Measurements from ENCODE around the gene CLEC14A.

CLEC14A gene

DNA sequence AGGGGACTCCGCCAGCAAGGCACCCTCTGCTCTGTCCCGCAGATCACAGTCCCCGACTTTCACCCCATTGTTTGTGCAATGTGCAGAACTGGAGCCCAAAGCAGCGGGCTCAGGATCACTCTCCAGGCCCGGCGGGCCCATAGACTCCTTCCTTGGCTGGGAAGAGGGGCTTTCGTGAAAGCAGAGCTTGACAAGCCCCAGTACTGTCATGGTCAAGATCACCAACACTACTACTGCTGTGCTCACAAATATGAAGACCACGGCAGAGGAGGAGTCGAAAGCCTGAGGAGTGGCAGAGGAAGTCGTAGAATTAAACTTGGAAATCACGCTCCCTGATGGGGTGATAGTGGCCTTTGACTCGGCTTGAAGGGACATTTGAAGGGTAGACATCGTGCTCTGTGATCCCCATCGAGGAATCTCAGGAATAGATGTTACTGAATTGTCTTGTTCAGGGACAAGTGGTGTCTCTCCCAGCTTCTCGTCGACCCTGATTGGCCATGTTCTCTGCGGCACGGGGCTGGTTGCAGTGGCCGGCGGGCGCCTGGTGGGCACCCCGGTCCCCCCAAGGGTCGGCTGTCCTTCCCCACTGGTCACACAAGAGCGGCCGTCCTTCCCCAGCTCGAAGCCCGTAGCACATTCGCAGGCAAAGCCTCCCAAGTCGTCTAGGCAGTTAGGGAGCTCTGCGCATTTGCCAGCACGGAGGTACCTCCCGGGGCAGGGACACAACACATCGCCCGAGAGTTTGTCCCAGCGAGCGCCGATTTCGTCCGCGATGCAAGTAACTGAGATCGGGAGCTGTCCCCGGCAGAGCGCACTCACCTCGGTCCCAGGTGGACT is 1.1 kb downstream of the CLEC14A start:
- Histone ChIP-seq H3K27ac (no peak overlapping the region), H3K4me3 (ENCODE audit: low read depth, low read length) (peak overlapping the region; percentile 37), H3K27me3 (replicated peaks) (peaks cover 4% of the 10 kb centered on the region), H3K36me3 (replicated peaks) (no peaks in the 10 kb centered on the region)
- DNase-seq: no peak
- in situ Hi-C loops (cut with HindIII; ENCODE audit: low pct_ligation_motif_present, low sequenced_read_pairs): no loop called here
- TF ChIP-seq, protein P1, sequence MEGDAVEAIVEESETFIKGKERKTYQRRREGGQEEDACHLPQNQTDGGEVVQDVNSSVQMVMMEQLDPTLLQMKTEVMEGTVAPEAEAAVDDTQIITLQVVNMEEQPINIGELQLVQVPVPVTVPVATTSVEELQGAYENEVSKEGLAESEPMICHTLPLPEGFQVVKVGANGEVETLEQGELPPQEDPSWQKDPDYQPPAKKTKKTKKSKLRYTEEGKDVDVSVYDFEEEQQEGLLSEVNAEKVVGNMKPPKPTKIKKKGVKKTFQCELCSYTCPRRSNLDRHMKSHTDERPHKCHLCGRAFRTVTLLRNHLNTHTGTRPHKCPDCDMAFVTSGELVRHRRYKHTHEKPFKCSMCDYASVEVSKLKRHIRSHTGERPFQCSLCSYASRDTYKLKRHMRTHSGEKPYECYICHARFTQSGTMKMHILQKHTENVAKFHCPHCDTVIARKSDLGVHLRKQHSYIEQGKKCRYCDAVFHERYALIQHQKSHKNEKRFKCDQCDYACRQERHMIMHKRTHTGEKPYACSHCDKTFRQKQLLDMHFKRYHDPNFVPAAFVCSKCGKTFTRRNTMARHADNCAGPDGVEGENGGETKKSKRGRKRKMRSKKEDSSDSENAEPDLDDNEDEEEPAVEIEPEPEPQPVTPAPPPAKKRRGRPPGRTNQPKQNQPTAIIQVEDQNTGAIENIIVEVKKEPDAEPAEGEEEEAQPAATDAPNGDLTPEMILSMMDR (IDR thresholded peaks at IDR 0.05; ENCODE audit: low read depth, low read length, missing control alignments): no peak

DNA sequence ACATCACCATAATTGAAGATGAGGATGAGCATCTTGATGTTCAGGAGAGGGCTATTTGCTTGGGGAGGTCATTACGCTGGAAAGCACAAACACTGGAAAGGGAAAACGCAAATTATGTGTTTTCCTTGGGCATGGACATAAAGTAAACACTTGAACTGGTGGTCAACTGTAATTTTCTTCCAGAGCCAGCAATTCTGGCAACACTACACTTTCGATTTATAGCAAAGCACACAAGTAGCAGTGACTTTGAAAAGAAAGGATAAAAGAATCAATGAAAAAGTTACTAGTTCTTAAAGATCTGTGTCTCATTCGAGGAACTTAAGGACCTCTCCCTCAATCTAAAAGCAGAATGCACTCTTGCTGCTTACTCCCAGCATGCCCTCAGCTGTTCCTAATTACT is 2.2 kb downstream of the CLEC14A start:
- TF ChIP-seq, protein P1 (IDR thresholded peaks at IDR 0.05; ENCODE audit: low read depth, low read length, missing control alignments): no peak
- in situ Hi-C loops (cut with HindIII; ENCODE audit: low pct_ligation_motif_present, low sequenced_read_pairs): no loop called here
- Histone ChIP-seq H3K27me3 (replicated peaks) (peaks cover 4% of the 10 kb centered on the region), H3K27ac (no peak overlapping the region), H3K4me3 (ENCODE audit: low read depth, low read length) (no peak overlapping the region), H3K36me3 (replicated peaks) (no peaks in the 10 kb centered on the region)
- DNase-seq: no peak

GRCh38 chr14:38252066-38252710 is 3.7 kb downstream of the CLEC14A start:
- no peak overlapping the region for H3K27ac ChIP-seq
- in situ Hi-C loops (cut with HindIII; ENCODE audit: low pct_ligation_motif_present, low sequenced_read_pairs): no loop called here
- H3K27me3 ChIP-seq (replicated peaks): peaks cover 4% of the 10 kb centered on the region
- no peak overlapping the region for H3K4me3 ChIP-seq (ENCODE audit: low read depth, low read length)
- TF ChIP-seq, protein P1 (IDR thresholded peaks at IDR 0.05; ENCODE audit: low read depth, low read length, missing control alignments): no peak
- H3K36me3 ChIP-seq (replicated peaks): no peaks in the 10 kb centered on the region
- no peak for DNase-seq

DNA sequence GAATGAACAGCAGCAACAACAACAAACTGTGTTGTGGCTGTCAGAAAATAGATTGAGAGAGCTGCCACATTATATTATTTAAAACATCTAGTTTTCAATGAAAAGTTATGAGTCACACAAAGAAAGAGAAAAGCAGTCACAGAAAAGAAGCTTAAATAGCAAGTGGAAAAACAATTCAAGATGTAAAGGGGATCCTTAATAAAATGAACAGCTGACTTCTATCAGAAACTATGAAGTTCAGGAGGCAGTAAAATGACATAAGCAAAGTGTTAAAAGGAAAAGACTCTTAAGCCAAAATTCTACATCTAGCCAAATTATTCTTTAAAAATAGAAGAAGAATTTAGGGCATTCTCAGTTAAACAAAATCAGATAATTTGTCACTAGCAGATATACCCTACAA is 5.6 kb downstream of the CLEC14A start:
- no peak overlapping the region for H3K4me3 ChIP-seq (ENCODE audit: low read depth, low read length)
- no peak overlapping the region for H3K27ac ChIP-seq
- H3K36me3 ChIP-seq (replicated peaks): no peaks in the 10 kb centered on the region
- H3K27me3 ChIP-seq (replicated peaks): peaks cover 3% of the 10 kb centered on the region
- in situ Hi-C loops (cut with HindIII; ENCODE audit: low pct_ligation_motif_present, low sequenced_read_pairs): no loop called here
- TF ChIP-seq, protein P1 (IDR thresholded peaks at IDR 0.05; ENCODE audit: low read depth, low read length, missing control alignments): no peak
- DNase-seq: no peak

DNA sequence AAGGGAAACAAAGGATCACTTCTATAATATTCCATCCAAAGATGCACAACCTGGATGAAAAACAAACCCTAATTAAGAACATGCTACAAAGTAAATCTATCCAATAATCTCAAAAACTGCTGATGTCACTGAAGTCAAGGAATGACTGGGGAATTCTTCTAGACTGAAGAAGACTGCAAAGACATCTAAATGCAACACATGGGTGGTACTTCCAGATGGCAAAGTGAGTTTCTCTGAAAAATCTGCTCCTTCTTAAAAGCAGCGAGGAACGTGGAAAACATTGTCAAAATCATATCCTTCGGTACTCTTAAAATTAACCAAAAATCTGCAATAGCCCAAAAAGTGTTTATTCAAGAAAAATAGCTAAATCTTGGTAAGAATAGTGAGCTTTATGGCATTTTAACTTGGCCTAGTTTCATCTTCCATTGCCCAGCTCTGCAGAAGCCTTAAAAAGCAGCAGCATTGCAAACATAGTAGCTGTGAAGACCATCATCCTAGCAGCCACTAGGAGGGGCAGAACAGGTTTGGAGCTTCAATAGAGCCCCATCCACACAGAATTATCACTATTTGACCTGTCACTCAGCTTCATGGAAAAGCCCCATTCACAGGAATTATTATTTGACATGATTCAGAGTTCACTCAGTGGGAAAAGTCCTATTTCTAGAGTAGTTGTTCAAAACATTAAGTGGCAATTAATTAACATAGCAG is 7.4 kb downstream of the CLEC14A start:
- TF ChIP-seq, protein P1 (IDR thresholded peaks at IDR 0.05; ENCODE audit: low read depth, low read length, missing control alignments): peak; percentile 40
- no peak for DNase-seq
- Histone ChIP-seq H3K36me3 (replicated peaks) (no peaks in the 10 kb centered on the region), H3K4me3 (ENCODE audit: low read depth, low read length) (no peak overlapping the region), H3K27me3 (replicated peaks) (no peaks in the 10 kb centered on the region), H3K27ac (no peak overlapping the region)
- in situ Hi-C loops (cut with HindIII; ENCODE audit: low pct_ligation_motif_present, low sequenced_read_pairs): no loop called here
